ENCODE results near the gene ITGAD.

The ITGAD gene

GRCh38 chr16:31354394-31355291 lies 38.5 kb upstream of the ITGAD start, which contains the start of gene ITGAX (continued):
- TF ChIP-seq ZNF76 (tag by site-specific recombination; IDR thresholded peaks at IDR 0.05; ENCODE audit: borderline replicate concordance, low read depth) (no peak), ZNF214 (tag by site-specific recombination; IDR thresholded peaks at IDR 0.05; ENCODE audit: borderline replicate concordance) (no peak), ZBTB17 (tag by site-specific recombination; IDR thresholded peaks at IDR 0.05) (peak; percentile 41; the same call in 1 of the 2 replicates), BCL11A (tag by site-specific recombination; IDR thresholded peaks at IDR 0.05; ENCODE audit: low read depth) (no peak), ZNF366 (tag by site-specific recombination; conservative IDR thresholded peaks at IDR 0.05) (no peak), ZNF202 (tag by site-specific recombination; IDR thresholded peaks at IDR 0.05; ENCODE audit: borderline replicate concordance) (no peak), HOXD13 (CRISPR knock-in tag; IDR thresholded peaks at IDR 0.05; ENCODE audit: borderline replicate concordance) (no peak), ZNF138 (tag by site-specific recombination; IDR thresholded peaks at IDR 0.05; ENCODE audit: borderline replicate concordance) (no peak), ZNF521 (tag by site-specific recombination; IDR thresholded peaks at IDR 0.05) (no peak), ZNF560 (tag by site-specific recombination; IDR thresholded peaks at IDR 0.05; ENCODE audit: borderline replicate concordance) (no peak), KLF1 (tag by site-specific recombination; IDR thresholded peaks at IDR 0.05) (peak; percentile 52; the same call in 1 of the 2 replicates), ZNF10 (tag by site-specific recombination; IDR thresholded peaks at IDR 0.05) (no peak), OSR2 (tag by site-specific recombination; IDR thresholded peaks at IDR 0.05) (no peak), ZNF610 (tag by site-specific recombination; IDR thresholded peaks at IDR 0.05; ENCODE audit: borderline replicate concordance) (no peak), ZNF626 (tag by site-specific recombination; IDR thresholded peaks at IDR 0.05) (no peak), ZNF571 (tag by site-specific recombination; IDR thresholded peaks at IDR 0.05) (no peak), ZIC2 (tag by site-specific recombination; IDR thresholded peaks at IDR 0.05) (peak; percentile 36; the same call in 1 of the 2 replicates), ZSCAN4 (tag by site-specific recombination; IDR thresholded peaks at IDR 0.05) (no peak), ZNF223 (tag by site-specific recombination; IDR thresholded peaks at IDR 0.05) (no peak), ZNF488 (tag by site-specific recombination; IDR thresholded peaks at IDR 0.05) (no peak), ZBTB7A (tag by site-specific recombination; IDR thresholded peaks at IDR 0.05; ENCODE audit: low read depth) (no peak), ZFP41 (tag by site-specific recombination; IDR thresholded peaks at IDR 0.05; ENCODE audit: borderline replicate concordance) (no peak), ZFP37 (tag by site-specific recombination; IDR thresholded peaks at IDR 0.05) (no peak), ZFHX2 (tag by site-specific recombination; conservative IDR thresholded peaks at IDR 0.05) (peak; percentile 84), EGR2 (tag by site-specific recombination; IDR thresholded peaks at IDR 0.05; ENCODE audit: low read depth) (peak; percentile 91), ELK4 (IDR thresholded peaks at IDR 0.05; ENCODE audit: borderline replicate concordance, low read depth, low read length) (no peak), ZNF48 (tag by site-specific recombination; IDR thresholded peaks at IDR 0.05) (no peak)
- TF ChIP-seq, protein P1, sequence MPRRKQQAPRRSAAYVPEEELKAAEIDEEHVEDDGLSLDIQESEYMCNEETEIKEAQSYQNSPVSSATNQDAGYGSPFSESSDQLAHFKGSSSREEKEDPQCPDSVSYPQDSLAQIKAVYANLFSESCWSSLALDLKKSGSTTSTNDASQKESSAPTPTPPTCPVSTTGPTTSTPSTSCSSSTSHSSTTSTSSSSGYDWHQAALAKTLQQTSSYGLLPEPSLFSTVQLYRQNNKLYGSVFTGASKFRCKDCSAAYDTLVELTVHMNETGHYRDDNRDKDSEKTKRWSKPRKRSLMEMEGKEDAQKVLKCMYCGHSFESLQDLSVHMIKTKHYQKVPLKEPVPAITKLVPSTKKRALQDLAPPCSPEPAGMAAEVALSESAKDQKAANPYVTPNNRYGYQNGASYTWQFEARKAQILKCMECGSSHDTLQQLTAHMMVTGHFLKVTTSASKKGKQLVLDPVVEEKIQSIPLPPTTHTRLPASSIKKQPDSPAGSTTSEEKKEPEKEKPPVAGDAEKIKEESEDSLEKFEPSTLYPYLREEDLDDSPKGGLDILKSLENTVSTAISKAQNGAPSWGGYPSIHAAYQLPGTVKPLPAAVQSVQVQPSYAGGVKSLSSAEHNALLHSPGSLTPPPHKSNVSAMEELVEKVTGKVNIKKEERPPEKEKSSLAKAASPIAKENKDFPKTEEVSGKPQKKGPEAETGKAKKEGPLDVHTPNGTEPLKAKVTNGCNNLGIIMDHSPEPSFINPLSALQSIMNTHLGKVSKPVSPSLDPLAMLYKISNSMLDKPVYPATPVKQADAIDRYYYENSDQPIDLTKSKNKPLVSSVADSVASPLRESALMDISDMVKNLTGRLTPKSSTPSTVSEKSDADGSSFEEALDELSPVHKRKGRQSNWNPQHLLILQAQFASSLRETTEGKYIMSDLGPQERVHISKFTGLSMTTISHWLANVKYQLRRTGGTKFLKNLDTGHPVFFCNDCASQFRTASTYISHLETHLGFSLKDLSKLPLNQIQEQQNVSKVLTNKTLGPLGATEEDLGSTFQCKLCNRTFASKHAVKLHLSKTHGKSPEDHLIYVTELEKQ (tag by site-specific recombination; IDR thresholded peaks at IDR 0.05; ENCODE audit: borderline replicate concordance) = no peak
